ENCODE results near the gene PRM2. TPM values are rescaled to one million over a fixed set of nuclear protein-coding genes. Genes with fewer than 3 reads are reported as not detected.

Gene PRM2
- polyA plus RNA-seq, 1 experiment, result not detected

- no peaks in the 10 kb centered on the region for H3K9me3 ChIP-seq (ENCODE audit: control insufficient read depth, insufficient read depth, low read length)
These were observed 12.9 kb upstream of the PRM2 start for GRCh38 chr16:11289202-11289601.

DNA sequence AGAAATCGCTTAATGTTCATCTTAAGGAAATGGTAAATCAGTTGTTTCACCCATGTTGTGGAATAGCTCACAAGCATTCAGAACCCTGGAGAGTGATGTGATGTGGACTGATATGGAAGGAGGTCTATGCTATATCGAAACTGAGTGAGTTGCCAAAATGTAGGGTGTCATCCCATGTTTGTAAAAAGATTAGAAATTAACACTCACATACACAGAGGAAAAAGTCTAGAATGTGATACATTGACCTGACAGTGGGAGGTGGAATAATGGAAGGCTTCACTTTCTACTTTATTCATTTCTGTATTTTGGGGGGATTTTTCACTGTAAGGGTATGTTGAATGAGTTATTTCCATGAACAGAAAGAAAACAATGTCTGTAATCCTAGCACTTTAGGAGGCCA, 9.6 kb upstream of the PRM2 start:
- no peak overlapping the region for H3K27ac ChIP-seq (ENCODE audit: low read depth, low read length)
- H3K27me3 ChIP-seq (ENCODE audit: control insufficient read depth, insufficient read depth, low read length), result peaks cover 16% of the 10 kb centered on the region
- DNase-seq (ENCODE audit: low read depth, low spot score), result no peak
- H3K4me3 ChIP-seq (ENCODE audit: low read depth, low read length), result no peak overlapping the region
- TF ChIP-seq, protein P1, sequence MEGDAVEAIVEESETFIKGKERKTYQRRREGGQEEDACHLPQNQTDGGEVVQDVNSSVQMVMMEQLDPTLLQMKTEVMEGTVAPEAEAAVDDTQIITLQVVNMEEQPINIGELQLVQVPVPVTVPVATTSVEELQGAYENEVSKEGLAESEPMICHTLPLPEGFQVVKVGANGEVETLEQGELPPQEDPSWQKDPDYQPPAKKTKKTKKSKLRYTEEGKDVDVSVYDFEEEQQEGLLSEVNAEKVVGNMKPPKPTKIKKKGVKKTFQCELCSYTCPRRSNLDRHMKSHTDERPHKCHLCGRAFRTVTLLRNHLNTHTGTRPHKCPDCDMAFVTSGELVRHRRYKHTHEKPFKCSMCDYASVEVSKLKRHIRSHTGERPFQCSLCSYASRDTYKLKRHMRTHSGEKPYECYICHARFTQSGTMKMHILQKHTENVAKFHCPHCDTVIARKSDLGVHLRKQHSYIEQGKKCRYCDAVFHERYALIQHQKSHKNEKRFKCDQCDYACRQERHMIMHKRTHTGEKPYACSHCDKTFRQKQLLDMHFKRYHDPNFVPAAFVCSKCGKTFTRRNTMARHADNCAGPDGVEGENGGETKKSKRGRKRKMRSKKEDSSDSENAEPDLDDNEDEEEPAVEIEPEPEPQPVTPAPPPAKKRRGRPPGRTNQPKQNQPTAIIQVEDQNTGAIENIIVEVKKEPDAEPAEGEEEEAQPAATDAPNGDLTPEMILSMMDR (IDR thresholded peaks at IDR 0.05; ENCODE audit: low read depth, low read length), result no peak
- CTCF ChIA-PET, result interaction anchor here (0.6 to 1.1 kb wide), 2 partner anchors 322 to 332 kb away, joined by 3 read pairs; no protein-coding TSS in a partner anchor
- H3K9me3 ChIP-seq (ENCODE audit: control insufficient read depth, insufficient read depth, low read length), result no peaks in the 10 kb centered on the region
- POLR2A ChIA-PET, result no interaction called here

More at GRCh38 chr16:11289202-11289601, 12.9 kb upstream of the PRM2 start:
- no peak for DNase-seq (ENCODE audit: low read depth, low spot score)
- POLR2A ChIA-PET, result no interaction called here
- no peak overlapping the region for H3K4me3 ChIP-seq (ENCODE audit: low read depth, low read length)
- no peak overlapping the region for H3K27ac ChIP-seq (ENCODE audit: low read depth, low read length)
- TF ChIP-seq, protein P1 (IDR thresholded peaks at IDR 0.05; ENCODE audit: low read depth, low read length), result no peak
- H3K27me3 ChIP-seq (ENCODE audit: control insufficient read depth, insufficient read depth, low read length), result peaks cover 12% of the 10 kb centered on the region
- CTCF ChIA-PET, result interaction anchor here (1.0 kb wide), 1 partner anchor 325 kb away, joined by 6 read pairs; no protein-coding TSS in a partner anchor

DNA sequence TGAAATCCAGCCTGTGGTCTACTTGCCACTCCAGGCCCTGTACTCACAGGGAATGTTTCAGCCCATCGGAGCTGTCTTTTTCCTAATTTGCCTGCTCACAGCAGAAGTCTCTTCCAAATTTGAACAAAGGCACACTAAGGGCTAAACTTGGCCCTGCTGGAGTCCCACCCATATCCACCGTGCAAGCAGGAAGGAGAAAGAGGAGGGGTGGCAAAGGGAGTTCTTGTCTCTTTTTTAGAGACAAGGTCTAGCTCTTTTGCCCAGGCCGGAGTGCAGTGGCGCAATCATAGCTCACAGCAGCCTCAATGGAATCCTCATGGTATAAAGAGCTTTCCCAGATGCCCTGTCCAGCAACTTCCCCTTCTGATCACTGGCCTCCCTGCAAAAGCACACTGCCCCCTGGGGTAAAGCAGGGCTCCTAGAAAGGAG, 7.6 kb upstream of the PRM2 start:
- POLR2A ChIA-PET, result interaction anchor here (0.5 to 0.9 kb wide), 2 partner anchors 9 to 28 kb away, joined by 3 to 4 read pairs; partner anchors contain the start of gene SOCS1

DNA sequence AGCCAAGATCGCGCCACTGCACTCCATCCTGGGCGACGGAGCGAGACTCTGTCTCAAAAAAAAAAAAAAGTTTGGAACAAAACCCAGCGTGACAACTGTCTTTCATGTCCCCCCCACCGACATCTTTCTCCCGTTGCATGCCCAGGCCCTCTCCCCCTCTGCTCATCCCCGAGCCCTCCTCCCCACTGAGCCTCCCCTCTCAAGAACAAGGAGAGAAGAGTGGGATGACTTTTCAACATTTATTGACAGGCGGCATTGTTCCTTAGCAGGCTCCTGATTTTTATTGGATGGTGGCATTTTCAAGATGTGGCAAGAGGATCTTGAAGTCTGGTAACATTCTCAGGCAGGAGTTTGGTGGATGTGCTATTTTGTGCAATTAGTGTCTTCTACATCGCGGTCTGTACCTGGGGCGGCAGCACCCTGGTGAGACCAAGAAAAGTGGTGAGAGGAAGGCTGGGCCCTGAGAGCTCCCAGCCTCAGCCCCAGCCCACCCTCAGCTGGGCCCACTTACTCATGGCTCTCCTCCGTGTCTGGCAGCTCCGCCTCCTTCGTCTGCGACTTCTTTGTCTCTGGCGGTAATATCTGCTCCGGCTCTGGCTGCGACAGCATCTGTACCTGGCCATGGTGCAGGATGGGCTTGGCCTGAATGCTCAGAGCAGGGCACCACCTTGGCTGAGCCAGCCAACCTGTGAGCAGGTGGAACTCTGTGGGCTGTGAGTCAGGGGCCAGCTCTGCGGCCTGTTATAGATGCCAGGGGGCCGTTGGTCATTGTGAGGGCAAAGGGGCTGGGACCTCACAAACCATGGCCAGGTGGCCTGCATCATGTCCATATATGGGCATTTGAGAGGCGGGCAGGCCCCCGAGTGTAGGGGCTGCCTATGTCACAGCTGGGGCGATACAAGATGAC, 4.6 kb upstream of the PRM2 start, which contains the start of gene PRM1:
Gene PRM1, minus strand, starts transcription at position 715 of the 907 bp plus-strand sequence. Its CDS starts 92 bp downstream, at position 623.
- ChIA-PET POLR2A (no interaction called here), CTCF (no interaction called here)
- peaks cover 12% of the 10 kb centered on the region for H3K27me3 ChIP-seq (ENCODE audit: control insufficient read depth, insufficient read depth, low read length)
- DNase-seq (ENCODE audit: low read depth, low spot score), result no peak
- no peak within 1 kb of the TSS for H3K27ac ChIP-seq (ENCODE audit: low read depth, low read length)
- H3K9me3 ChIP-seq (ENCODE audit: control insufficient read depth, insufficient read depth, low read length), result peaks cover 3% of the 10 kb centered on the region; the same call in 1 of the 2 replicates
- H3K4me3 ChIP-seq (ENCODE audit: low read depth, low read length), result no peak within 1 kb of the TSS
- TF ChIP-seq, protein P1 (IDR thresholded peaks at IDR 0.05; ENCODE audit: low read depth, low read length), result no peak

More for the DNA sequence above, 7.6 kb upstream of the PRM2 start:
- Histone ChIP-seq H3K27me3 (ENCODE audit: control insufficient read depth, insufficient read depth, low read length) (peaks cover 6% of the 10 kb centered on the region), H3K4me3 (ENCODE audit: low read depth, low read length) (no peak overlapping the region), H3K27ac (ENCODE audit: low read depth, low read length) (no peak overlapping the region), H3K9me3 (ENCODE audit: control insufficient read depth, insufficient read depth, low read length) (no peaks in the 10 kb centered on the region)
- CTCF ChIA-PET, result no interaction called here
- TF ChIP-seq, protein P1 (IDR thresholded peaks at IDR 0.05; ENCODE audit: low read depth, low read length), result peak; percentile 22; the same call in 1 of the 2 replicates
- no peak for DNase-seq (ENCODE audit: low read depth, low spot score)

Data from AG04450 (cell line).